Activated CD4-positive, alpha-beta T cell treated with anti-CD3 and anti-CD28 coated beads for 36 hours (primary cell): Measurements from ENCODE around the gene GAMT. TPM values are rescaled to one million over a fixed set of nuclear protein-coding genes. Genes with fewer than 3 reads are reported as not detected.

Experiments
- ATAC-seq: fragments of 200-7000 bp; cut with Tn5 transposase; one replicate; pipeline ENCODE4 v1.10.0; 2021; ENCODE audit warnings: mild to moderate bottlenecking, moderate library complexity
- CTCF ChIA-PET: fragments of 350-600 bp; sonication (Branson Sonifier 250); formaldehyde crosslinking; loops from one replicate; lab custom pipeline; 2021; ENCODE audit warnings: antibody characterized with exemption; lab: Charles Lee
- POLR2A ChIA-PET: fragments of 350-600 bp; sonication (Branson Sonifier 250); formaldehyde crosslinking; loops from one replicate; lab custom pipeline; 2021; ENCODE audit warnings: antibody characterized with exemption, inconsistent platforms; lab: Charles Lee
- DNase-seq: peaks from one replicate; pipeline ENCODE4 v3.0.0-alpha.2; 2020
- H3K27ac Mint-ChIP-seq: one replicate; pipeline ENCODE4 v1.8.0; 2021; ENCODE audit warnings: mixed read lengths
- H3K27me3 Mint-ChIP-seq: one replicate; pipeline ENCODE4 v1.8.0; 2021; ENCODE audit warnings: mixed read lengths
- H3K36me3 Mint-ChIP-seq: one replicate; pipeline ENCODE4 v1.8.0; 2021; ENCODE audit warnings: low read depth, mixed read lengths
- H3K4me1 Mint-ChIP-seq: one replicate; pipeline ENCODE4 v1.8.0; 2021; ENCODE audit warnings: mixed read lengths
- H3K4me3 Mint-ChIP-seq: one replicate; pipeline ENCODE4 v1.8.0; 2021; ENCODE audit warnings: mild to moderate bottlenecking, moderate library complexity, mixed read lengths
- H3K9me3 Mint-ChIP-seq: one replicate; pipeline ENCODE4 v1.8.0; 2021; ENCODE audit warnings: low read depth, mixed read lengths
- intact Hi-C, 2 experiments: fragments of 100-400 bp; cut with DNase I in 1 of 2; cut with micrococcal nuclease in 1 of 2; formaldehyde crosslinking; loops; one replicate each; pipeline versions ENCODE4 v1.14.2 to v1.15.1; 2022 to 2024; cut with DNase I, micrococcal nuclease
- total RNA-seq, 2 experiments: library from RNA; stranded (reverse); gene quantifications; one replicate each; pipeline ENCODE4 v1.2.3, GENCODE V29; 2021

Gene GAMT
- total RNA-seq, 2 experiments from 2014 or later: 30.4 to 31.5 TPM

GRCh38 chr19:1409204-1410005, 8.1 kb upstream of the GAMT start:
- ATAC-seq (no peak), DNase-seq (no peak)
- Mint-ChIP-seq H3K9me3 (no peaks in the 10 kb centered on the region), H3K4me3 (peak overlapping the region; percentile 83), H3K27me3 (no peaks in the 10 kb centered on the region), H3K36me3 (peaks cover 32% of the 10 kb centered on the region), H3K27ac (peak overlapping the region; percentile 89), H3K4me1 (peaks cover 56% of the 10 kb centered on the region)
- intact Hi-C loops: loop anchor here (5.0 kb wide), 2 partner anchors 132 to 382 kb away; partner anchors contain the start of genes CNN2 (in 1 of the 2) and FAM174C (in 1 of the 2)
- POLR2A ChIA-PET: interaction anchor here (0.9 to 1.4 kb wide), 3 partner anchors 27 to 165 kb away, joined by 3 to 7 read pairs (median 3); partner anchors contain the start of gene CIRBP
- CTCF ChIA-PET: interaction anchor here (0.9 to 1.1 kb wide), 4 partner anchors 11 to 35 kb away, joined by 3 to 4 read pairs (median 4); no protein-coding TSS in a partner anchor

DNA sequence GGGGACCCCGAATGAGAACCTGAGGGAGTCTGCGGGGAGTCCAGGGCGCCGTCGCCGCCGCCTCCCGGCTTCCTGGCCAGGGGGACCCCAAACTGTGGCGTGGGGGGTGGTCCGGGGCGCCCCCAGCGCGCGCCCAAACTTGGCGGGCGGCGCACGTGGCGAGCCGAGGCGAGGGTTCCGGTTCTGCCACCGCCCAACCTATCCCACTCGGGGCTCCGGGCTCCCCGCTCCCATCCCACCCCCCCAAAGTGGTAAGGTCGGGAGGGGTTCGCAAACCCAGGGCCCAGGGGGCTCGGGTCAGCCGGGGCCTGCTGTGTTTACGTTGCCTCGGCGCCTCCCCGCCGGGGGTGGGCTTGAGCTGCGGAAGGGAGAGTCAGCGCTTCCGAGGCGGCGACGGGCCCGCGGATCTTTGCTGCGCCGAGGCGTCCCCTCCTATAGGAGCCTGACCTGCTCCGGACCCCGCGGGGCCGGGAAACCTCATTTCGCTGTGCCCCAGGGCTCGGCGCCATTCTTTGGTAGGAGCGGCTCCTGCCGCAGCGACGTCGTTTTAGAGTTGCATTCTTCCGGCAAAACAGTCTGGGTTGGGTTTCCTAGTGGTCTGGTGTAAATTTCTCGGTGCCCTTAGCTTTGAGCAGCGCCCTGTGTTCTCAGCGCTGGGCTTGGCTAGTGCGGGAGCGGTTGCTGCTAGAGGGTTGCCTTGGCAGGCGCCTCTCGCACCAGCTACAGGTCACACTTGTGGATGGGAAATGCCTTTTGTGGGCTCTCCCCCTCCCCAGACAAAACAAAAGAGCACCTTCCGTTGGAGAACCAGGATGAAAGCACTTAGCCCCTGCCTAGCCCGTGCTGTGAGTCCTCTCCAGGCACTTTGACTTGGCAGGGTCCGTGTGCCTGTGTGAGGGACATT, 7.2 kb upstream of the GAMT start:
- Mint-ChIP-seq H3K4me3 (peak overlapping the region; percentile 83), H3K4me1 (peaks cover 49% of the 10 kb centered on the region), H3K9me3 (no peaks in the 10 kb centered on the region), H3K36me3 (peaks cover 32% of the 10 kb centered on the region), H3K27me3 (no peaks in the 10 kb centered on the region), H3K27ac (peak overlapping the region; percentile 89)
- intact Hi-C loops: loop anchor here (1.0 to 5.0 kb wide), 3 partner anchors 25 to 381 kb away; partner anchors contain the start of genes CNN2 (in 1 of the 2), FAM174C (in 1 of the 2) and NDUFS7 (in 1 of the 2)
- ChIA-PET POLR2A (interaction anchor here (0.9 to 1.4 kb wide), 2 partner anchors 139 to 164 kb away, joined by 3 read pairs; partner anchors contain the start of gene CIRBP), CTCF (interaction anchor here (0.9 to 1.0 kb wide), 3 partner anchors 20 to 36 kb away, joined by 3 to 4 read pairs (median 4); no protein-coding TSS in a partner anchor)
- ATAC-seq: peak; percentile 24
- peak; percentile 74 for DNase-seq

DNA sequence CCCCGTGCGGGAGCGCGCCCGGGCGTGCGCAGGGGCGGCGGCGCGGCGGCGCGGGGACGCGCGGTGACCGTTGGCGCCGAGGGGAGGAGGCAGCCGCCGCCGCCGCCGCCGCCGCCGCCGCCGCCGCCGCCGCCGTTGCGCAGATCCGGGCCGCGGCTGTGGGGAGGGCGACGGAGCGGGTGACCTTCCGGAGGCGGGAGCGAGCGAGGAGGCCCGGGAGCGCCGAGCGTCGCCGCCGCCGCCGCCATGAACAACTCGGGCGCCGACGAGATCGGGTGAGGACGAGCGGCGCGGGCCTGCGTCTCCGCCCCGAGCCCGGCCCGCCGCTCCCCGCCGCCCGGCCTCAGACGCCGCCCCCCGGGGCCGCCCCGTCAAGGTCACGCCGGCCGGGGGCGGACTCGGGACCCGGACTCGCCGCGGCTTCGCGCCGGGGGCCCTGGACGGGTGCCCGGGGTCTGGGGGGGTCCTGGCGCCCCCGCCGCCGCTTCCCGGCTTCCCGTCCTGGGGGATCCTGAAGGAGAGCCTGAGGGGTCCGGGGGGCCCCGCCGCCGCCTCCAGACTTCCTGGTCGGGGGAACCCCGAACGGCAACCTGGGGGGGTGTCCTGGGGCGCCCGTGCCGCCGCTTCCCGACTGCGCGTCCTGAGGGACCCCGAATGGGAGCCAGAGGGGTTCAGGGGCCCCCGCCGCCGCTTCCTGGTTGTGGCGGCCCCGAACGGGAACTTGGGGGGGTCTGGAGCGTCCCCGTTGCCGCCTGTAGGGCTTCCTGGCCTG, 6.4 kb upstream of the GAMT start, which contains the start of gene DAZAP1:
DAZAP1 (plus strand) TSS at position 59 of the 772 bp plus-strand sequence; CDS start at position 247, 188 bp downstream.
- ChIA-PET POLR2A (interaction anchor here (1.4 kb wide), 1 partner anchor 139 kb away, joined by 3 read pairs; the partner anchor contains the start of gene CIRBP), CTCF (interaction anchor here (1.0 kb wide), 1 partner anchor 33 kb away, joined by 4 read pairs; no protein-coding TSS in a partner anchor)
- Mint-ChIP-seq H3K4me1 (peaks cover 45% of the 10 kb centered on the region), H3K27me3 (peaks cover 1% of the 10 kb centered on the region), H3K4me3 (peak within 1 kb of the TSS; percentile 83), H3K27ac (peak within 1 kb of the TSS; percentile 72), H3K9me3 (no peaks in the 10 kb centered on the region), H3K36me3 (peaks cover 24% of the 10 kb centered on the region)
- ATAC-seq: no peak
- intact Hi-C loops: loop anchor here (1.0 to 5.0 kb wide), 22 partner anchors 24 to 829 kb away; partner anchors contain the start of genes FAM174C (in 2 of the 2), NDUFS7 (in 2 of the 2), RPS15 (in 2 of the 2) and ADAMTSL5 (in 1 of the 2)
- peak; percentile 46 for DNase-seq

- DNase-seq: peak; percentile 99
- intact Hi-C loops: loop anchor here (1.0 to 5.0 kb wide), 22 partner anchors 24 to 829 kb away; partner anchors contain the start of genes FAM174C (in 2 of the 2), RPS15 (in 2 of the 2), ADAMTSL5 (in 1 of the 2) and ATP8B3 (in 1 of the 2)
- ChIA-PET CTCF (no interaction called here), POLR2A (no interaction called here)
- Mint-ChIP-seq H3K27me3 (peaks cover 2% of the 10 kb centered on the region), H3K36me3 (peaks cover 23% of the 10 kb centered on the region), H3K4me1 (peaks cover 43% of the 10 kb centered on the region), H3K27ac (peak overlapping the region; percentile 72), H3K9me3 (no peaks in the 10 kb centered on the region), H3K4me3 (peak overlapping the region; percentile 65)
- peak; percentile 83 for ATAC-seq
Observed at GRCh38 chr19:1406774-1407527, 5.6 kb upstream of the GAMT start.

DNA sequence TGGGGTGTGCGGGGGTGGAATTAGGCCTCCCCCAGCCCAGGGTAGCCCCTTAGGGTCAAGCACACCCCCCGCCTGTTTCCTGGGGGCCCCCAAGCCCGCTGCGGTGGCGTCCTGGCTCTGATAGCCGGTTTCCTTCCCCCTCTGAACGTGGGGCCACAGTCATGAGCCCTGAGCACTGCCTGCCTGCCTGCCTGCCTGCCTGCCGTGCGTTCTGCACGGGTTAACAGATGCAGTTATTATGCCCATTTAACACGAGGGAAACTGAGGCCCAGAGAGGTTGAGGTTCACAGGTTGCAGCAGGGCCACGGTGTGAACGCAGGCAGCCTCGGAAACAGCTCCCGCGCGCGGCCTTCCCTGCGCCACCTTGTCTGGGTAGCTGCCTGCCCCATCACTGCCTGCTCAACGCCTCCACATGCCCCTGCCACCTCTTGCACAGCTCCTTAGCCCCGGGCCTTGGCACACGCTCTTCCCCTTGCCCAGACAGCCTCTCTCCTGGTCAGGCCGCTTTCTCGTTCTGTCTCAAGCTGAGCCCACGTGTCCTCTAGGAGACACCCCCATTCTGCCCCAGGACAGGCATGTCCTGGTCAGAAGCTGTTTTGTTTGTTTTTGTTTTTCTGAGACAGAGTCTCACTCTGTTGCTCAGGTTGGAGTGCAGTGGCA, 1.2 kb upstream of the GAMT start:
- H3K36me3 Mint-ChIP-seq: peaks cover 1% of the 10 kb centered on the region
- H3K9me3 Mint-ChIP-seq: no peaks in the 10 kb centered on the region
- H3K4me3 Mint-ChIP-seq: peak overlapping the region; percentile 49
- POLR2A ChIA-PET: no interaction called here
- CTCF ChIA-PET: interaction anchor here (0.9 to 1.4 kb wide), 4 partner anchors 10 to 159 kb away, joined by 3 to 4 read pairs (median 3); no protein-coding TSS in a partner anchor
- DNase-seq (no peak), ATAC-seq (no peak)
- peak overlapping the region; percentile 58 for H3K27ac Mint-ChIP-seq
- H3K27me3 Mint-ChIP-seq: peaks cover 2% of the 10 kb centered on the region
- intact Hi-C loops: no loop called here
- H3K4me1 Mint-ChIP-seq: peaks cover 15% of the 10 kb centered on the region

- POLR2A ChIA-PET: no interaction called here
- no peaks in the 10 kb centered on the region for H3K9me3 Mint-ChIP-seq
- no peak overlapping the region for H3K27ac Mint-ChIP-seq
- H3K4me3 Mint-ChIP-seq: peak overlapping the region; percentile 50
- peaks cover 2% of the 10 kb centered on the region for H3K27me3 Mint-ChIP-seq
- CTCF ChIA-PET: no interaction called here
- ATAC-seq (no peak), DNase-seq (no peak)
- peaks cover 1% of the 10 kb centered on the region for H3K36me3 Mint-ChIP-seq
- H3K4me1 Mint-ChIP-seq: peaks cover 15% of the 10 kb centered on the region
- intact Hi-C loops: loop anchor here in 1 of 2 experiments (1.0 kb wide), 2 partner anchors 19 to 48 kb away; partner anchors contain the start of gene NDUFS7
Observed at GRCh38 chr19:1401889-1402217, 511 bp upstream of the GAMT start.

DNA sequence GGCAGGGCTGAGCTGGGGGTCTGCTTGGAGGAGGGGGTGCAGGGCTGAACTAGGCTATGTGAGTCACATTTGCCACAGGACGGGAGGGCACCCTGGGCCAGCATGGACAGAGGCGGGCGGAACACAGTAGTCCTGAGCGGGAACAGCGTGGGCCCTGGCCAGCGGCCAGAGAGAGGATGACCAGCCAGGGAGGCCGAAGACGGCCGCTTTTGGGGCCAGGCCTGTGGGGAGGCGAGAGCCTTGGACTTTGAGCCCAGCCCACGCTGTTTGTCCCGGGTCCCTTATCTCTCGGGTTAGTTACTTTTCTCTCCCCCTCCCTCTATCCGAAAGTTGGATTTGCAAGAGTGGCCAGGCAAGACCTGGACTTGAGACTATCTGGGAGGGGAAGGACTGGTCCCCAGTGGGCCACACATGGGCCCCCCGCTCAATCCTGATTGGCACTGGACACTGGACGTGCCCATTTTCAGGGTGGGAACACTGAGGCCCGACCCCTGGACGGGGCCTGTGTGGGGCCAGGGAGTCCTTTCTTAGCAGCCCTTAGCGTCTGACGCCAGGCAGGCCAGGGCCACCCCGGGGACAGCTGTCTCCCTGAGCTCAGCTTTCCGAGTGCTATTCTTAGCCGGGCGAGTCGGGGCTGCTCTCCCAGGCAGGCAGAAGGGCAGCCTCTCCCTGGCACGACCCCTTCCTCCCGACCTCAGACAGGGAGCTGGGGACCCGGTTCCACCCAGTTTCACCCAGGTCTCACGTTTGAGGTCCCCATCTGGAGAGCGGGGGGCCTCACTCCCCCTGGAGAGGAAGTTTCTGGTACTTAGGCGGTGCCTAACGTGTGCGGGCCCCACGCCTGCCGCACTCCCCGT, 833 bp downstream of the GAMT start:
- peak overlapping the region; percentile 71 for H3K4me3 Mint-ChIP-seq
- peaks cover 2% of the 10 kb centered on the region for H3K27me3 Mint-ChIP-seq
- H3K4me1 Mint-ChIP-seq: peaks cover 15% of the 10 kb centered on the region
- ChIA-PET POLR2A (interaction anchor here (0.6 kb wide), 1 partner anchor 43 kb away, joined by 3 read pairs; no protein-coding TSS in a partner anchor), CTCF (interaction anchor here (0.6 to 0.7 kb wide), 3 partner anchors 14 to 37 kb away, joined by 3 read pairs; no protein-coding TSS in a partner anchor)
- peaks cover 1% of the 10 kb centered on the region for H3K36me3 Mint-ChIP-seq
- H3K9me3 Mint-ChIP-seq: no peaks in the 10 kb centered on the region
- no peak overlapping the region for H3K27ac Mint-ChIP-seq
- DNase-seq: no peak
- peak; percentile 15 for ATAC-seq
- intact Hi-C loops: loop anchor here in 1 of 2 experiments (1.0 kb wide), 2 partner anchors 17 to 46 kb away; partner anchors contain the start of gene NDUFS7

DNA sequence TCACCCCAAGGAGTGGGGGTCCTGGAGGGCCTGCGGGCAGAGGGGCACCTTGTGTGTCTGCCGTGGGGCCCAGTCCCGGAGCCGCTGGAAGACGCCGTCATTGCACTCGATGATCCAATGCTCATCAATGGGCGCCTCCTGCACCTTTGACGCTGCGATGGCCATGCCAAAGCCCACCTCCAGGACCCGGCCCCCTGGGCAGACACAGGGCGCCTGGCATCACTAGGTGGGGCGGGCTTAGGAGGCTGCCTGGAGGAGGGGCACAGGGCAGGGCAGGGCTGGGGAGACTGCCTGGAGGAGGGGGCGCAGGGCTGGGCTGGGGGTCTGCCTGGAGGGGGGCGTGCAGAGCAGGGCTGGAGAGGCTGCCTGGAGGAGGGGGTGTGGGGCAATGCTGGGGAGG, 1.6 kb downstream of the GAMT start:
- Mint-ChIP-seq H3K36me3 (peaks cover 1% of the 10 kb centered on the region), H3K9me3 (no peaks in the 10 kb centered on the region), H3K4me3 (no peak overlapping the region), H3K4me1 (peaks cover 15% of the 10 kb centered on the region), H3K27ac (no peak overlapping the region), H3K27me3 (peaks cover 2% of the 10 kb centered on the region)
- intact Hi-C loops: no loop called here
- POLR2A ChIA-PET: no interaction called here
- ATAC-seq (no peak), DNase-seq (no peak)
- CTCF ChIA-PET: no interaction called here
